RPMI7951 (cell line): ENCODE measurements around the gene NUCB2. TPM values are rescaled to one million over a fixed set of nuclear protein-coding genes. Genes with fewer than 3 reads are reported as not detected.

Experiments used
- total RNA-seq: library from RNA; depleted of rRNA; stranded (reverse); fragments of >200 nt; shearing (Covaris generic); gene quantifications from 2 replicates; pipeline ENCODE4 v1.2.3, GENCODE V29; 2014; rRNA removed

The NUCB2 gene
- total RNA-seq, 1 experiment from 2014 or later = 84.9 TPM

Other genes starting within 250 kb of the NUCB2 start
- 2,164 and 2,217 TPM in 2 replicates for gene RPS13, start 199.1 kb upstream of the NUCB2 start, total RNA-seq
- 17.0 and 22.3 TPM in 2 replicates for gene PIK3C2A, start 68.8 kb upstream of the NUCB2 start, total RNA-seq
- gene NCR3LG1, start 75.1 kb downstream of the NUCB2 start, total RNA-seq = 1.1 TPM in 2 replicates
- not detected in 2 replicates for gene KCNJ11, start 111.9 kb downstream of the NUCB2 start, total RNA-seq
- not detected in 2 replicates for gene ABCC8, start 200.1 kb downstream of the NUCB2 start, total RNA-seq